ENCODE measurements around the gene TFDP1. TPM values are rescaled to one million over a fixed set of nuclear protein-coding genes. Genes with fewer than 3 reads are reported as not detected.

The TFDP1 gene
- total RNA-seq, 1 experiment from 2014 or later, result 31.4 TPM

DNA sequence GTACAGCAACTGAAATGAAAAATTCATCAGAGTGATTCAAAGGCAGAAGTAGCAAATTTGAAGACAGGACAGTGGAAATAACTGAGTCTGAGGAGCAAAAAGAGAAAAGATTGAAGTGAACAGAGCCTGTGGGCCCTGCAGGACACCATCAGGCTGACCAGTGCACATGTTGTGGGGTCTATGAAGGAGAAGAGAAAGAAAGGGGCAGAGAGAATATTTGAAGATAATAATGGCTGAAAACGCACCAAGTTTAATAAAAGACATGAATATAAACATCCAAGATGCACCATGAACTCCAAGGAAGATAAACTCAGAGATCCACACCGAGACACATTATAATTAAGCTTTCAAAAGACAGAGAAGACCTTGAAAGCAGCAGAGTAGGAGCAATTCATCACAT, 58.0 kb downstream of the TFDP1 start:
- no TSS peak for BruUV-seq (replicated peaks)
- Mint-ChIP-seq H3K9me3 (ENCODE audit: low read depth, unreplicated experiment) (peaks cover 8% of the 10 kb centered on the region), H3K4me1 (ENCODE audit: low read depth, unreplicated experiment) (no peaks in the 10 kb centered on the region), H3K4me3 (ENCODE audit: low read depth, unreplicated experiment) (no peak overlapping the region), H3K27ac (ENCODE audit: unreplicated experiment) (no peak overlapping the region), H3K27me3 (ENCODE audit: unreplicated experiment) (no peaks in the 10 kb centered on the region), H3K36me3 (ENCODE audit: insufficient read depth, unreplicated experiment) (peaks cover 4% of the 10 kb centered on the region)
- TF ChIP-seq, protein P1, sequence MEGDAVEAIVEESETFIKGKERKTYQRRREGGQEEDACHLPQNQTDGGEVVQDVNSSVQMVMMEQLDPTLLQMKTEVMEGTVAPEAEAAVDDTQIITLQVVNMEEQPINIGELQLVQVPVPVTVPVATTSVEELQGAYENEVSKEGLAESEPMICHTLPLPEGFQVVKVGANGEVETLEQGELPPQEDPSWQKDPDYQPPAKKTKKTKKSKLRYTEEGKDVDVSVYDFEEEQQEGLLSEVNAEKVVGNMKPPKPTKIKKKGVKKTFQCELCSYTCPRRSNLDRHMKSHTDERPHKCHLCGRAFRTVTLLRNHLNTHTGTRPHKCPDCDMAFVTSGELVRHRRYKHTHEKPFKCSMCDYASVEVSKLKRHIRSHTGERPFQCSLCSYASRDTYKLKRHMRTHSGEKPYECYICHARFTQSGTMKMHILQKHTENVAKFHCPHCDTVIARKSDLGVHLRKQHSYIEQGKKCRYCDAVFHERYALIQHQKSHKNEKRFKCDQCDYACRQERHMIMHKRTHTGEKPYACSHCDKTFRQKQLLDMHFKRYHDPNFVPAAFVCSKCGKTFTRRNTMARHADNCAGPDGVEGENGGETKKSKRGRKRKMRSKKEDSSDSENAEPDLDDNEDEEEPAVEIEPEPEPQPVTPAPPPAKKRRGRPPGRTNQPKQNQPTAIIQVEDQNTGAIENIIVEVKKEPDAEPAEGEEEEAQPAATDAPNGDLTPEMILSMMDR (IDR thresholded peaks at IDR 0.05; ENCODE audit: unreplicated experiment), result no peak
- CTCF ChIA-PET, result no interaction called here
- intact Hi-C loops (cut with micrococcal nuclease; ENCODE audit: unreplicated experiment), result no loop called here
- DNase-seq, result no peak

DNA sequence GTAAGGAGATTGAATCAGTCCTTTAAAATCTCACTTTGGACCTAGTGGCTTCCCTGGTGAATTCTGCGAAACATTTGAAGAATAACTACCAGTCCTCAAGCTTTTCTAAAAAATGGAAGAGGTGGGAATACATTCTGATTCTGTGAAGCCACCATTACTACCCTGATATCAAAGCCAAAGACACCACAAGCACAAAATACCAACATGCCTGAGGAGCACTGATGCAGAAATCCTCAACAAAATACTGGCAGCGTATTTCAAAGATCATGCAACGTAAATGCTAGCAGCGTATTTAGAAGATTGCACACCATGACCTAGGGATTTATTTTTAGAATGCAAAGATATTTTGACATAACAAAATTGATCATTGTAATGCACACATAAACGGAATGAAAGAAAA, 59.0 kb downstream of the TFDP1 start:
- TF ChIP-seq, protein P1 (IDR thresholded peaks at IDR 0.05; ENCODE audit: unreplicated experiment), result no peak
- DNase-seq, result no peak
- CTCF ChIA-PET, result no interaction called here
- BruUV-seq (replicated peaks), result no TSS peak
- no peaks in the 10 kb centered on the region for H3K36me3 Mint-ChIP-seq (ENCODE audit: insufficient read depth, unreplicated experiment)
- no peaks in the 10 kb centered on the region for H3K4me1 Mint-ChIP-seq (ENCODE audit: low read depth, unreplicated experiment)
- no peak overlapping the region for H3K4me3 Mint-ChIP-seq (ENCODE audit: low read depth, unreplicated experiment)
- intact Hi-C loops (cut with micrococcal nuclease; ENCODE audit: unreplicated experiment), result no loop called here
- peaks cover 8% of the 10 kb centered on the region for H3K9me3 Mint-ChIP-seq (ENCODE audit: low read depth, unreplicated experiment)
- H3K27ac Mint-ChIP-seq (ENCODE audit: unreplicated experiment), result no peak overlapping the region
- no peaks in the 10 kb centered on the region for H3K27me3 Mint-ChIP-seq (ENCODE audit: unreplicated experiment)

GRCh38 chr13:113644800-113645199, 60.2 kb downstream of the TFDP1 start:
- Mint-ChIP-seq H3K36me3 (ENCODE audit: insufficient read depth, unreplicated experiment) (no peaks in the 10 kb centered on the region), H3K4me3 (ENCODE audit: low read depth, unreplicated experiment) (no peak overlapping the region), H3K9me3 (ENCODE audit: low read depth, unreplicated experiment) (peaks cover 8% of the 10 kb centered on the region), H3K27me3 (ENCODE audit: unreplicated experiment) (no peaks in the 10 kb centered on the region), H3K27ac (ENCODE audit: unreplicated experiment) (no peak overlapping the region), H3K4me1 (ENCODE audit: low read depth, unreplicated experiment) (no peaks in the 10 kb centered on the region)
- no TSS peak for BruUV-seq (replicated peaks)
- CTCF ChIA-PET, result no interaction called here
- intact Hi-C loops (cut with micrococcal nuclease; ENCODE audit: unreplicated experiment), result no loop called here
- TF ChIP-seq, protein P1 (IDR thresholded peaks at IDR 0.05; ENCODE audit: unreplicated experiment), result no peak
- no peak for DNase-seq

DNA sequence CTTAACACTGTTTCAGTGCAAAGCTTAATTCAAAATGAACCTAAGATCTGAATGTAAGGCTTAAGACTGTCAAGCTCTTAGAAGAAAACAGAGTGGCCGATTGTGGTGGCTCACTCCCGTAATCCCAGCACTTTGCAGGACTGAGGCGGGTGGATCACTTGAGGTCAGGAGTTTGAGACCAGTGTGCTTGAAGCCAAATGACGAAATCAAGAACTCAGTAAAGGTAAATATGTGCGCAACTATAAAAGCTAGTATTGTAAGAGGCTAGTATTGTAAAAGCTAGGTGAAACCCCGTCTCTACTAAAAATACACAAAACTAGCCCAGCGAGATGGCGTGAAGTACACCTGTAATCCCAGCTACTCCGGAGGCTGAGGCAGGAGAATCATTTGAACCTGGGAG, 60.8 kb downstream of the TFDP1 start:
- no peaks in the 10 kb centered on the region for H3K36me3 Mint-ChIP-seq (ENCODE audit: insufficient read depth, unreplicated experiment)
- TF ChIP-seq, protein P1 (IDR thresholded peaks at IDR 0.05; ENCODE audit: unreplicated experiment), result no peak
- H3K9me3 Mint-ChIP-seq (ENCODE audit: low read depth, unreplicated experiment), result peaks cover 8% of the 10 kb centered on the region
- intact Hi-C loops (cut with micrococcal nuclease; ENCODE audit: unreplicated experiment), result no loop called here
- H3K27ac Mint-ChIP-seq (ENCODE audit: unreplicated experiment), result no peak overlapping the region
- H3K27me3 Mint-ChIP-seq (ENCODE audit: unreplicated experiment), result no peaks in the 10 kb centered on the region
- no peak overlapping the region for H3K4me3 Mint-ChIP-seq (ENCODE audit: low read depth, unreplicated experiment)
- BruUV-seq (replicated peaks), result no TSS peak
- no peak for DNase-seq
- no peaks in the 10 kb centered on the region for H3K4me1 Mint-ChIP-seq (ENCODE audit: low read depth, unreplicated experiment)
- CTCF ChIA-PET, result no interaction called here

DNA sequence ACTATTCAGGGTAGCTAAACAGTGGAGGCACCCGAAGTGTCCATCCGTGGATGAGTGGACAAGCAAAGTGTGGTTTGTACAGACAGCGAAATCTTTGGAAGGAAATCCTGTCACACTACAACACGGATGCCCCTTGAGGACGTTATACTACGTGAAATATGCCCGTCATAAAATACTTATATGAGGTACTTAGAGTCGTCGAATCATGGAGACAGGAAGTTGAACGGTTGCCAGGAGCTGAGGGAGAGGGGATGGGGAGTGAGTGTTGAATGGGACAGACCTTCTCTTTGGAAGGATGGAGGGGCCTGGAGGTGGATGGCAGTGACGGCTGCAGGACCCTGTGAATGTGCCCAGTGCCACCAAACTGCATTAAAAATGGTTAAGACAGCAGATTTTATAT, 61.8 kb downstream of the TFDP1 start:
- H3K36me3 Mint-ChIP-seq (ENCODE audit: insufficient read depth, unreplicated experiment), result no peaks in the 10 kb centered on the region
- no TSS peak for BruUV-seq (replicated peaks)
- no peak overlapping the region for H3K4me3 Mint-ChIP-seq (ENCODE audit: low read depth, unreplicated experiment)
- DNase-seq, result no peak
- no peak overlapping the region for H3K27ac Mint-ChIP-seq (ENCODE audit: unreplicated experiment)
- intact Hi-C loops (cut with micrococcal nuclease; ENCODE audit: unreplicated experiment), result no loop called here
- H3K4me1 Mint-ChIP-seq (ENCODE audit: low read depth, unreplicated experiment), result no peaks in the 10 kb centered on the region
- CTCF ChIA-PET, result no interaction called here
- H3K9me3 Mint-ChIP-seq (ENCODE audit: low read depth, unreplicated experiment), result peaks cover 8% of the 10 kb centered on the region
- TF ChIP-seq, protein P1 (IDR thresholded peaks at IDR 0.05; ENCODE audit: unreplicated experiment), result no peak
- no peaks in the 10 kb centered on the region for H3K27me3 Mint-ChIP-seq (ENCODE audit: unreplicated experiment)

Measured in Calu3 (cell line).